T-helper 17 cell (primary cell): ENCODE data around the gene AXIN2. TPM values are rescaled to one million over a fixed set of nuclear protein-coding genes. Genes with fewer than 3 reads are reported as not detected.
A peak's percentile ranks its signal among the peaks of the same experiment; 100 is the strongest.
"Not testable (repeated sequence)": the region's sequence is repeated elsewhere in the genome, so short reads cannot be mapped to it uniquely, and the experiment has no call there.

Source experiments
- ATAC-seq: fragments of 150-1000 bp; cut with Tn5 transposase; 2 replicates; pipeline ENCODE4 v1.10.0; 2021; ENCODE audit warnings: mild to moderate bottlenecking, moderate library complexity
- DNase-seq, 3 donors: peaks; one replicate each; pipeline versions ENCODE4 v3.0.0 to v3.0.0-alpha.2; 2020 to 2021
- H3K9me3 ChIP-seq: one replicate; pipeline ENCODE4 v1.7.0; 2013; ENCODE audit warnings: low read length, mild to moderate bottlenecking; ENCODE audit not compliant: control insufficient read depth, poor library complexity, severe bottlenecking
- H3K27ac Mint-ChIP-seq: one replicate; pipeline ENCODE4 v1.8.0; 2022; ENCODE audit warnings: mild to moderate bottlenecking, moderate library complexity, mixed read lengths
- H3K27me3 Mint-ChIP-seq: one replicate; pipeline ENCODE4 v1.8.0; 2022; ENCODE audit warnings: mixed read lengths
- H3K36me3 Mint-ChIP-seq: one replicate; pipeline ENCODE4 v1.8.0; 2022; ENCODE audit warnings: low read depth, mixed read lengths
- H3K4me1 Mint-ChIP-seq: one replicate; pipeline ENCODE4 v1.8.0; 2022; ENCODE audit warnings: mild to moderate bottlenecking, mixed read lengths
- H3K4me3 Mint-ChIP-seq: one replicate; pipeline ENCODE4 v1.8.0; 2022; ENCODE audit warnings: mild to moderate bottlenecking, moderate library complexity, mixed read lengths
- total RNA-seq, 4 donors: library from RNA in 2 of 4; stranded (reverse) in 2 of 4; gene quantifications; one replicate each; pipeline ENCODE4 v1.2.3 and lab custom pipeline; 2022 to 2026

Gene AXIN2
- total RNA-seq, 2 donors from 2014 or later = 28.4 to 31.6 TPM

GRCh38 chr17:65533056-65533745 lies 28.2 kb downstream of the AXIN2 start:
- no peak overlapping the region for H3K27ac Mint-ChIP-seq
- DNase-seq = no peak
- no peak for ATAC-seq

GRCh38 chr17:65532101-65532890 lies 29.2 kb downstream of the AXIN2 start:
- Mint-ChIP-seq H3K4me3 (no peak overlapping the region), H3K27ac (peak overlapping the region; percentile 79), H3K36me3 (no peaks in the 10 kb centered on the region)

More at GRCh38 chr17:65533056-65533745, 28.2 kb downstream of the AXIN2 start:
- Mint-ChIP-seq H3K4me3 (no peak overlapping the region), H3K4me1 (no peaks in the 10 kb centered on the region), H3K36me3 (no peaks in the 10 kb centered on the region), H3K27me3 (no peaks in the 10 kb centered on the region)
- H3K9me3 ChIP-seq = no peaks in the 10 kb centered on the region

GRCh38 chr17:65531256-65532100 lies 30.0 kb downstream of the AXIN2 start:
- DNase-seq = no peak
- H3K27me3 Mint-ChIP-seq = no peaks in the 10 kb centered on the region
- no peaks in the 10 kb centered on the region for H3K36me3 Mint-ChIP-seq

More at GRCh38 chr17:65532101-65532890, 29.2 kb downstream of the AXIN2 start:
- Mint-ChIP-seq H3K27me3 (no peaks in the 10 kb centered on the region), H3K4me1 (no peaks in the 10 kb centered on the region)
- ATAC-seq = no peak
- DNase-seq = no peak
- no peaks in the 10 kb centered on the region for H3K9me3 ChIP-seq

GRCh38 chr17:65530523-65531255 lies 30.8 kb downstream of the AXIN2 start:
- Mint-ChIP-seq H3K36me3 (no peaks in the 10 kb centered on the region), H3K27me3 (no peaks in the 10 kb centered on the region), H3K27ac (peak overlapping the region; percentile 79), H3K4me1 (no peaks in the 10 kb centered on the region), H3K4me3 (no peak overlapping the region)
- ATAC-seq (no peak), DNase-seq (no peak)
- H3K9me3 ChIP-seq = no peaks in the 10 kb centered on the region

More at GRCh38 chr17:65531256-65532100, 30.0 kb downstream of the AXIN2 start:
- no peak for ATAC-seq
- no peaks in the 10 kb centered on the region for H3K9me3 ChIP-seq
- H3K4me3 Mint-ChIP-seq = no peak overlapping the region
- H3K4me1 Mint-ChIP-seq = no peaks in the 10 kb centered on the region
- H3K27ac Mint-ChIP-seq = peak overlapping the region; percentile 79

- no peaks in the 10 kb centered on the region for H3K9me3 ChIP-seq
- H3K4me1 Mint-ChIP-seq = no peaks in the 10 kb centered on the region
- no peak overlapping the region for H3K4me3 Mint-ChIP-seq
- H3K27ac Mint-ChIP-seq = peak overlapping the region; percentile 79
- H3K36me3 Mint-ChIP-seq = no peaks in the 10 kb centered on the region
- no peaks in the 10 kb centered on the region for H3K27me3 Mint-ChIP-seq
- ATAC-seq = no peak
- DNase-seq = no peak
Observed at GRCh38 chr17:65529761-65530522, 31.5 kb downstream of the AXIN2 start.

GRCh38 chr17:65529040-65529633 lies 32.3 kb downstream of the AXIN2 start:
- Mint-ChIP-seq H3K36me3 (no peaks in the 10 kb centered on the region), H3K27ac (peak overlapping the region; percentile 79), H3K4me1 (peaks cover 3% of the 10 kb centered on the region), H3K4me3 (no peak overlapping the region), H3K27me3 (no peaks in the 10 kb centered on the region)
- no peak for DNase-seq
- ATAC-seq = no peak
- H3K9me3 ChIP-seq = no peaks in the 10 kb centered on the region

- no peaks in the 10 kb centered on the region for H3K27me3 Mint-ChIP-seq
Observed at GRCh38 chr17:65527857-65528591, 33.4 kb downstream of the AXIN2 start.

GRCh38 chr17:65527381-65527780 lies 34.1 kb downstream of the AXIN2 start:
- H3K4me1 Mint-ChIP-seq = peaks cover 18% of the 10 kb centered on the region
- H3K9me3 ChIP-seq = no peaks in the 10 kb centered on the region
- DNase-seq (no peak), ATAC-seq (no peak)
- H3K4me3 Mint-ChIP-seq = no peak overlapping the region
- no peaks in the 10 kb centered on the region for H3K36me3 Mint-ChIP-seq
- H3K27me3 Mint-ChIP-seq = no peaks in the 10 kb centered on the region
- H3K27ac Mint-ChIP-seq = peak overlapping the region; percentile 2

More at GRCh38 chr17:65527857-65528591, 33.4 kb downstream of the AXIN2 start:
- peak overlapping the region; percentile 2 for H3K27ac Mint-ChIP-seq
- no peak overlapping the region for H3K4me3 Mint-ChIP-seq
- peaks cover 11% of the 10 kb centered on the region for H3K4me1 Mint-ChIP-seq
- ATAC-seq (no peak), DNase-seq (no peak)
- no peaks in the 10 kb centered on the region for H3K9me3 ChIP-seq
- no peaks in the 10 kb centered on the region for H3K36me3 Mint-ChIP-seq

- H3K9me3 ChIP-seq, DNase-seq, H3K36me3 Mint-ChIP-seq, ATAC-seq, H3K27ac Mint-ChIP-seq, H3K27me3 Mint-ChIP-seq, H3K4me3 Mint-ChIP-seq: not testable (repeated sequence)
- peaks cover 20% of the 10 kb centered on the region for H3K4me1 Mint-ChIP-seq
Observed at GRCh38 chr17:65526854-65527253, 34.6 kb downstream of the AXIN2 start.

- ATAC-seq = peak; percentile 31
- peak overlapping the region; percentile 67 for H3K4me3 Mint-ChIP-seq
- H3K36me3 Mint-ChIP-seq = no peaks in the 10 kb centered on the region
- DNase-seq = no peak
- H3K27me3 Mint-ChIP-seq = no peaks in the 10 kb centered on the region
- H3K9me3 ChIP-seq = no peaks in the 10 kb centered on the region
- peaks cover 29% of the 10 kb centered on the region for H3K4me1 Mint-ChIP-seq
- H3K27ac Mint-ChIP-seq = peak overlapping the region; percentile 96
Observed at GRCh38 chr17:65523853-65524664, 37.4 kb downstream of the AXIN2 start.

GRCh38 chr17:65523411-65523810 lies 38.0 kb downstream of the AXIN2 start:
- H3K4me3 Mint-ChIP-seq = peak overlapping the region; percentile 67
- peak overlapping the region; percentile 96 for H3K27ac Mint-ChIP-seq
- ATAC-seq (peak; percentile 98), DNase-seq (no peak)
- H3K9me3 ChIP-seq = no peaks in the 10 kb centered on the region
- H3K27me3 Mint-ChIP-seq = no peaks in the 10 kb centered on the region
- H3K36me3 Mint-ChIP-seq = no peaks in the 10 kb centered on the region
- H3K4me1 Mint-ChIP-seq = peaks cover 29% of the 10 kb centered on the region
